MM.1S (cell line): ENCODE results near the gene CADPS.

Experiments used
- EZH2 ChIP-seq: fragments of 300-600 bp; sonication (generic); optimal IDR thresholded peaks from 2 replicates; pipeline ENCODE3; 2017; ENCODE audit warnings: low read depth, mild to moderate bottlenecking, antibody characterized with exemption, low read length, mixed read lengths
- EZH2phosphoT487 ChIP-seq: fragments of 300-600 bp; sonication (generic); IDR thresholded peaks from 2 replicates; pipeline ENCODE4 v1.6.1; 2018; ENCODE audit warnings: antibody characterized with exemption, low read length
- TF ChIP-seq, protein P1 (sequence below): fragments of 300-600 bp; sonication (generic); IDR thresholded peaks from 2 replicates; pipeline ENCODE4 v1.5.1; 2016; ENCODE audit warnings: antibody characterized with exemption, low read length, mixed read lengths

- no peak for TF ChIP-seq EZH2phosphoT487
- TF ChIP-seq, protein P1, sequence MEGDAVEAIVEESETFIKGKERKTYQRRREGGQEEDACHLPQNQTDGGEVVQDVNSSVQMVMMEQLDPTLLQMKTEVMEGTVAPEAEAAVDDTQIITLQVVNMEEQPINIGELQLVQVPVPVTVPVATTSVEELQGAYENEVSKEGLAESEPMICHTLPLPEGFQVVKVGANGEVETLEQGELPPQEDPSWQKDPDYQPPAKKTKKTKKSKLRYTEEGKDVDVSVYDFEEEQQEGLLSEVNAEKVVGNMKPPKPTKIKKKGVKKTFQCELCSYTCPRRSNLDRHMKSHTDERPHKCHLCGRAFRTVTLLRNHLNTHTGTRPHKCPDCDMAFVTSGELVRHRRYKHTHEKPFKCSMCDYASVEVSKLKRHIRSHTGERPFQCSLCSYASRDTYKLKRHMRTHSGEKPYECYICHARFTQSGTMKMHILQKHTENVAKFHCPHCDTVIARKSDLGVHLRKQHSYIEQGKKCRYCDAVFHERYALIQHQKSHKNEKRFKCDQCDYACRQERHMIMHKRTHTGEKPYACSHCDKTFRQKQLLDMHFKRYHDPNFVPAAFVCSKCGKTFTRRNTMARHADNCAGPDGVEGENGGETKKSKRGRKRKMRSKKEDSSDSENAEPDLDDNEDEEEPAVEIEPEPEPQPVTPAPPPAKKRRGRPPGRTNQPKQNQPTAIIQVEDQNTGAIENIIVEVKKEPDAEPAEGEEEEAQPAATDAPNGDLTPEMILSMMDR, result no peak
- no peak for TF ChIP-seq EZH2
Measured at GRCh38 chr3:62453448-62453847, 421.8 kb downstream of the CADPS start.
